HUES6 (cell line): Measurements from ENCODE around the gene APLF.

ENCODE experiments used
- H3K27ac ChIP-seq: 2 replicates; pipeline ENCODE4 v1.7.0; 2013; ENCODE audit warnings: low read depth, mild to moderate bottlenecking, low read length, inconsistent platforms
- H3K27me3 ChIP-seq: 2 replicates; pipeline ENCODE4 v1.6.1; 2013; ENCODE audit warnings: low read length; ENCODE audit not compliant: control insufficient read depth, insufficient read depth
- H3K36me3 ChIP-seq: 2 replicates; pipeline ENCODE4 v1.6.1; 2013; ENCODE audit warnings: low read length; ENCODE audit not compliant: control insufficient read depth, insufficient read depth
- H3K4me1 ChIP-seq: 2 replicates; pipeline ENCODE4 v1.6.1; 2013; ENCODE audit warnings: low read length; ENCODE audit not compliant: control insufficient read depth, insufficient read depth
- H3K4me3 ChIP-seq: 2 replicates; pipeline ENCODE4 v1.5.1; 2013; ENCODE audit warnings: low read depth, low read length
- H3K9ac ChIP-seq: one replicate; pipeline ENCODE4 v1.6.1; 2013; ENCODE audit warnings: mild to moderate bottlenecking, low read length
- H3K9me3 ChIP-seq: 2 replicates; pipeline ENCODE4 v1.6.1; 2013; ENCODE audit warnings: low read depth, low read length; ENCODE audit not compliant: control insufficient read depth, insufficient read depth

Gene APLF

DNA sequence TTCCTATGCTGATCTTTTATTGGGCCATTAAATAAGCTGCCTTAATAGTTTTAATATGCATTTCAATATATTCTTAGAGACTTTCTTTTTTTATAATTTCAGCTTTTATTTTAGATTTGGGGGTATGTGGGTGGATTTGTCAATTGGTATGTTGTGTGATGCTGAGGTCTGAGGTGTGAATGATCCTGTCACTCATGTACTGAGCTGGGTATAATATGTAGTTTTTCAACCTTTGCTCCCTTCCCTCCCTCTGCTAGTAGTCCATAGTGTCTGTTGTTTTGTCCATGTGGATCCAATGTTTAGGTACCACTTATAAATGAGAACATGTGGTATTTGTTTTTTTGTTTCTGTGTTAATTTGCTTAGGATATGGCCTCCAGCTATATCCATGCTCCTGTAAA is 140.5 kb downstream of the APLF start:
- H3K27me3 ChIP-seq = no peaks in the 10 kb centered on the region
- no peak overlapping the region for H3K9ac ChIP-seq
- no peak overlapping the region for H3K27ac ChIP-seq
- no peaks in the 10 kb centered on the region for H3K4me1 ChIP-seq
- H3K9me3 ChIP-seq = peaks cover 19% of the 10 kb centered on the region
- H3K36me3 ChIP-seq = no peaks in the 10 kb centered on the region
- H3K4me3 ChIP-seq = no peak overlapping the region

- Histone ChIP-seq H3K36me3 (no peaks in the 10 kb centered on the region), H3K9me3 (peaks cover 12% of the 10 kb centered on the region), H3K27ac (no peak overlapping the region), H3K4me1 (no peaks in the 10 kb centered on the region), H3K4me3 (no peak overlapping the region), H3K27me3 (no peaks in the 10 kb centered on the region), H3K9ac (no peak overlapping the region)
Measured at GRCh38 chr2:68612765-68613519, 145.6 kb downstream of the APLF start.

DNA sequence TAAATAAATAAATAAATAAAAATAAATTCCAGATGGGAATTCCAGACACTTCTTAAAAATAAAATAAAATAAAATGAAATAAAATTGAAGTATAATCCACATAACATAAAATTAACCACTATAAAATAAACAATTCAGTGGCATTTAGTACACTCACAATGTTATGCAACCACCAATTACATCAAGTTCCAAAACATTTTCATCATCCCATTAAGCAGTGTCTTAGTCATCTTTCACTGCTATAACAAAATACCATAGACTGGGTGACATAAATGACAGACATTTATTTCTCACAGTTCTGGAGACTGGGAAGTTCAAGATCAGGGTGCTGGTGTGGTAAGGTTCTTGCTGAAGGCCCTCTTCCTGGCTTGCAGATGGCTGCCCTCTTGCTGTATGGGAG is 153.4 kb downstream of the APLF start:
- no peak overlapping the region for H3K9ac ChIP-seq
- H3K9me3 ChIP-seq = peaks cover 13% of the 10 kb centered on the region
- H3K4me1 ChIP-seq = no peaks in the 10 kb centered on the region
- H3K27me3 ChIP-seq = no peaks in the 10 kb centered on the region
- no peak overlapping the region for H3K27ac ChIP-seq
- H3K36me3 ChIP-seq = no peaks in the 10 kb centered on the region
- H3K4me3 ChIP-seq = no peak overlapping the region

- Histone ChIP-seq H3K9ac (no peak overlapping the region), H3K36me3 (no peaks in the 10 kb centered on the region), H3K4me3 (no peak overlapping the region), H3K9me3 (peaks cover 20% of the 10 kb centered on the region), H3K27ac (no peak overlapping the region), H3K4me1 (no peaks in the 10 kb centered on the region), H3K27me3 (no peaks in the 10 kb centered on the region)
Measured at GRCh38 chr2:68623820-68624219, 156.4 kb downstream of the APLF start.

DNA sequence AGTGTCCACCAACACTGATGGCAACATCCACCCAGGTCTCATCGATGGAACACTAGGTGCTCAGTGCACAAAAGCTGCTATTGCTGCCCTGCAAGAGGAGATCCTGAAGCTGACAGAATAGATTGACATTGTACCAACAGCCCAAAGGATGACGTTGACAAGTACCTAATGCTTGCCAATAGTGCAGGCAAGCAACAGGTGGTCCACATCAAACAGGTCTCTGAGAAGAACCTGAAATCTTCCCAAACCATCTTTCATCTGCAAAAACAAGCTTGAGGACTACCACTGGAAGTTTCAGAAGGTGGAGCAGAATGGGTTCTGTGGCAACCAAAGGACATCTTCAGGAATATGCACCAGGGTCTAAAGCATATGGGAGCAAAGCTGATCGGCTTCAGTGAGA is 160.2 kb downstream of the APLF start:
- Histone ChIP-seq H3K4me1 (no peaks in the 10 kb centered on the region), H3K9ac (no peak overlapping the region), H3K4me3 (no peak overlapping the region), H3K27ac (no peak overlapping the region), H3K36me3 (no peaks in the 10 kb centered on the region), H3K27me3 (no peaks in the 10 kb centered on the region), H3K9me3 (peaks cover 13% of the 10 kb centered on the region)
